HL-60 (cell line): Measurements from ENCODE around the gene LSM10.

Experiments used
- GABPA ChIP-seq: IDR thresholded peaks from 2 replicates; pipeline ENCODE4 v1.6.1; 2012; ENCODE audit warnings: low read depth
- POLR2AphosphoS5 ChIP-seq: IDR thresholded peaks from 2 replicates; pipeline ENCODE4 v1.6.1; 2012; ENCODE audit warnings: low read depth
- TF ChIP-seq, protein P1 (sequence below): IDR thresholded peaks from one replicate; pipeline ENCODE4 v1.5.1; 2011; ENCODE audit warnings: low read length, control low read depth, inconsistent platforms; ENCODE audit not compliant: insufficient read depth
- TF ChIP-seq, protein P2 (sequence below): IDR thresholded peaks from 2 replicates; pipeline ENCODE4 v1.6.1; 2012; ENCODE audit warnings: low read depth; ENCODE audit not compliant: insufficient replicate concordance

DNA sequence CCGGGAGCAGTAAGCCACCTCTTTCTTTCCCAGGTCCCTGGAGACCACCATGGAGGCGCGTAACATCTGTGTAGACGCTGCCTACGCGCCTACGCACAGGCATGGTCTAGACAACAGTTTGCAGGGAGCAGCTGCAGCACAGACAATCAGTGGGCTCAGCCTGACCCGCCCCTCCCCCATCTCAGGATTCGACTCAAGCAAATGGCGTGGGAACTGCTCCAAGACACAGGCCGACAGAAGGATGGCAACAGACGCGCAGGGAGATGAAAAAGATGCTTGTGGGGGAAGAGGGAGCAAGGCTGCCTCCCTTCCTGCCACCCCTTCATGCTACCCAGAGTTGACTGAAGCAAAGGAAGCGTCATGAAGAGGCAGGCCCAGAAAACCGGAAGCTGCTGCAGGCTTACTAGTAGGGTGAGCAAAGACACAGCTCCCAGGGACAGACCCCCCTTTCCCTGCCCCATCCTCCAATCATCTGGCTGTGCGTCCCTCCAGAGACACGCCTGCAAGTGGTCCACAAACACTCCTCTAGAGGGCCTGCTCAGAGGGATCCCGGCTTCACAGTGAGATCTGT, 31.5 kb downstream of the LSM10 start:
- TF ChIP-seq, protein P1, sequence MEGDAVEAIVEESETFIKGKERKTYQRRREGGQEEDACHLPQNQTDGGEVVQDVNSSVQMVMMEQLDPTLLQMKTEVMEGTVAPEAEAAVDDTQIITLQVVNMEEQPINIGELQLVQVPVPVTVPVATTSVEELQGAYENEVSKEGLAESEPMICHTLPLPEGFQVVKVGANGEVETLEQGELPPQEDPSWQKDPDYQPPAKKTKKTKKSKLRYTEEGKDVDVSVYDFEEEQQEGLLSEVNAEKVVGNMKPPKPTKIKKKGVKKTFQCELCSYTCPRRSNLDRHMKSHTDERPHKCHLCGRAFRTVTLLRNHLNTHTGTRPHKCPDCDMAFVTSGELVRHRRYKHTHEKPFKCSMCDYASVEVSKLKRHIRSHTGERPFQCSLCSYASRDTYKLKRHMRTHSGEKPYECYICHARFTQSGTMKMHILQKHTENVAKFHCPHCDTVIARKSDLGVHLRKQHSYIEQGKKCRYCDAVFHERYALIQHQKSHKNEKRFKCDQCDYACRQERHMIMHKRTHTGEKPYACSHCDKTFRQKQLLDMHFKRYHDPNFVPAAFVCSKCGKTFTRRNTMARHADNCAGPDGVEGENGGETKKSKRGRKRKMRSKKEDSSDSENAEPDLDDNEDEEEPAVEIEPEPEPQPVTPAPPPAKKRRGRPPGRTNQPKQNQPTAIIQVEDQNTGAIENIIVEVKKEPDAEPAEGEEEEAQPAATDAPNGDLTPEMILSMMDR, result no peak
- no peak for TF ChIP-seq POLR2AphosphoS5
- no peak for TF ChIP-seq GABPA
- TF ChIP-seq, protein P2, sequence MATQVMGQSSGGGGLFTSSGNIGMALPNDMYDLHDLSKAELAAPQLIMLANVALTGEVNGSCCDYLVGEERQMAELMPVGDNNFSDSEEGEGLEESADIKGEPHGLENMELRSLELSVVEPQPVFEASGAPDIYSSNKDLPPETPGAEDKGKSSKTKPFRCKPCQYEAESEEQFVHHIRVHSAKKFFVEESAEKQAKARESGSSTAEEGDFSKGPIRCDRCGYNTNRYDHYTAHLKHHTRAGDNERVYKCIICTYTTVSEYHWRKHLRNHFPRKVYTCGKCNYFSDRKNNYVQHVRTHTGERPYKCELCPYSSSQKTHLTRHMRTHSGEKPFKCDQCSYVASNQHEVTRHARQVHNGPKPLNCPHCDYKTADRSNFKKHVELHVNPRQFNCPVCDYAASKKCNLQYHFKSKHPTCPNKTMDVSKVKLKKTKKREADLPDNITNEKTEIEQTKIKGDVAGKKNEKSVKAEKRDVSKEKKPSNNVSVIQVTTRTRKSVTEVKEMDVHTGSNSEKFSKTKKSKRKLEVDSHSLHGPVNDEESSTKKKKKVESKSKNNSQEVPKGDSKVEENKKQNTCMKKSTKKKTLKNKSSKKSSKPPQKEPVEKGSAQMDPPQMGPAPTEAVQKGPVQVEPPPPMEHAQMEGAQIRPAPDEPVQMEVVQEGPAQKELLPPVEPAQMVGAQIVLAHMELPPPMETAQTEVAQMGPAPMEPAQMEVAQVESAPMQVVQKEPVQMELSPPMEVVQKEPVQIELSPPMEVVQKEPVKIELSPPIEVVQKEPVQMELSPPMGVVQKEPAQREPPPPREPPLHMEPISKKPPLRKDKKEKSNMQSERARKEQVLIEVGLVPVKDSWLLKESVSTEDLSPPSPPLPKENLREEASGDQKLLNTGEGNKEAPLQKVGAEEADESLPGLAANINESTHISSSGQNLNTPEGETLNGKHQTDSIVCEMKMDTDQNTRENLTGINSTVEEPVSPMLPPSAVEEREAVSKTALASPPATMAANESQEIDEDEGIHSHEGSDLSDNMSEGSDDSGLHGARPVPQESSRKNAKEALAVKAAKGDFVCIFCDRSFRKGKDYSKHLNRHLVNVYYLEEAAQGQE, result no peak
